ENCODE results near the gene LYRM4.

DNA sequence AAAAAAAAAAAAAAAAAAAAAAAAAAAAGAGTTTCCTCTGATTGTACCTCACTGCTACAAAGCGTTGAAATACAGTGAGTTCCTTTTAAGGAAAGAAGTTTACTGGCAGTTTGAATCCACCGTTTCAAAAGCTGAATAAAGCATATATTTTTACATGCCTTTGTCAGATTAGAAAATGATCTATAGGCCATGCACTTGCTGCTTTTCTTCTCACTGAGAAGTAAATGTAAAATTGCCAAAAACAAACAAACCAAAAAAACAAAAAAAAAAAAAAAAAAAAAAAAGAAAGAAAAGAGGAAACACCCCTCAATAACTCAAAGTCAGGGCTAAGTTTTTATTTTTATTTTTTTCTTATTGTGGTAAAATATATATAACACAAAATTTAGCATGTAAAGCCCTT is 81.9 kb downstream of the LYRM4 start:
- TF ChIP-seq POLR2A (IDR thresholded peaks at IDR 0.05), result no peak
- TF ChIP-seq, protein P1, sequence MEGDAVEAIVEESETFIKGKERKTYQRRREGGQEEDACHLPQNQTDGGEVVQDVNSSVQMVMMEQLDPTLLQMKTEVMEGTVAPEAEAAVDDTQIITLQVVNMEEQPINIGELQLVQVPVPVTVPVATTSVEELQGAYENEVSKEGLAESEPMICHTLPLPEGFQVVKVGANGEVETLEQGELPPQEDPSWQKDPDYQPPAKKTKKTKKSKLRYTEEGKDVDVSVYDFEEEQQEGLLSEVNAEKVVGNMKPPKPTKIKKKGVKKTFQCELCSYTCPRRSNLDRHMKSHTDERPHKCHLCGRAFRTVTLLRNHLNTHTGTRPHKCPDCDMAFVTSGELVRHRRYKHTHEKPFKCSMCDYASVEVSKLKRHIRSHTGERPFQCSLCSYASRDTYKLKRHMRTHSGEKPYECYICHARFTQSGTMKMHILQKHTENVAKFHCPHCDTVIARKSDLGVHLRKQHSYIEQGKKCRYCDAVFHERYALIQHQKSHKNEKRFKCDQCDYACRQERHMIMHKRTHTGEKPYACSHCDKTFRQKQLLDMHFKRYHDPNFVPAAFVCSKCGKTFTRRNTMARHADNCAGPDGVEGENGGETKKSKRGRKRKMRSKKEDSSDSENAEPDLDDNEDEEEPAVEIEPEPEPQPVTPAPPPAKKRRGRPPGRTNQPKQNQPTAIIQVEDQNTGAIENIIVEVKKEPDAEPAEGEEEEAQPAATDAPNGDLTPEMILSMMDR (IDR thresholded peaks at IDR 0.05), result no peak
